Fibroblast of villous mesenchyme (primary cell): ENCODE measurements around the gene USP22. TPM values are rescaled to one million over a fixed set of nuclear protein-coding genes. Genes with fewer than 3 reads are reported as not detected.

Source experiments
- DNase-seq: peaks from one replicate; pipeline ENCODE4 v3.0.0-alpha.2; 2010; ENCODE audit warnings: low read depth
- H3K4me3 ChIP-seq: 2 replicates; pipeline ENCODE4 v1.5.1; 2011; ENCODE audit warnings: low read depth, mild to moderate bottlenecking, low read length
- CTCF ChIP-seq: IDR thresholded peaks from 2 replicates; pipeline ENCODE4 v1.5.1; 2012; ENCODE audit warnings: low read depth, mild to moderate bottlenecking, low read length; ENCODE audit not compliant: insufficient read depth
- total RNA-seq: library from RNA; depleted of rRNA; stranded (reverse); fragments of >200 nt; gene quantifications from 2 replicates; pipeline ENCODE4 v1.2.3, GENCODE V29; 2012

The USP22 gene
- total RNA-seq, 1 donor: 297 TPM

GRCh38 chr17:20988001-20988636, 54.7 kb downstream of the USP22 start:
- no peak overlapping the region for H3K4me3 ChIP-seq
- TF ChIP-seq CTCF: no peak
- no peak for DNase-seq

GRCh38 chr17:20987511-20987910, 55.3 kb downstream of the USP22 start:
- TF ChIP-seq CTCF: no peak
- H3K4me3 ChIP-seq: no peak overlapping the region
- DNase-seq: no peak

- no peak for TF ChIP-seq CTCF
- no peak overlapping the region for H3K4me3 ChIP-seq
- no peak for DNase-seq
Observed at GRCh38 chr17:20986767-20987510, 55.9 kb downstream of the USP22 start.

GRCh38 chr17:20983359-20983637, 59.5 kb downstream of the USP22 start:
- TF ChIP-seq CTCF: no peak
- H3K4me3 ChIP-seq: no peak overlapping the region
- no peak for DNase-seq

- TF ChIP-seq CTCF: no peak
- H3K4me3 ChIP-seq: no peak overlapping the region
- DNase-seq: no peak
Observed at GRCh38 chr17:20982589-20983358, 60.0 kb downstream of the USP22 start.

GRCh38 chr17:20981046-20981920, 61.5 kb downstream of the USP22 start:
- H3K4me3 ChIP-seq: no peak overlapping the region
- no peak for TF ChIP-seq CTCF
- DNase-seq: no peak
